ENCODE measurements around the gene AVPR1B. TPM values are rescaled to one million over a fixed set of nuclear protein-coding genes. Genes with fewer than 3 reads are reported as not detected.

The AVPR1B gene
- polyA plus RNA-seq, 2 of the 4 experiments (the other 2 are of a cell fraction): not detected

GRCh38 chr1:206122686-206123085 is 5.5 kb upstream of the AVPR1B start:
- TF ChIP-seq RFX5 (IDR thresholded peaks at IDR 0.05): no peak
- no peak for TF ChIP-seq CEBPB (IDR thresholded peaks at IDR 0.05)
- no peak for TF ChIP-seq NR3C1 (IDR thresholded peaks at IDR 0.05)
- no peak for TF ChIP-seq REST (IDR thresholded peaks at IDR 0.05)
- TF ChIP-seq RARB (CRISPR knock-in tag; IDR thresholded peaks at IDR 0.05): no peak
- no peak for TF ChIP-seq SREBF2 (IDR thresholded peaks at IDR 0.05)
- TF ChIP-seq FOSL2 (IDR thresholded peaks at IDR 0.05): no peak
- TF ChIP-seq FOSL2 (CRISPR knock-in tag; IDR thresholded peaks at IDR 0.05): no peak
- TF ChIP-seq BCL3 (IDR thresholded peaks at IDR 0.05): no peak
- ATAC-seq: no peak

GRCh38 chr1:206121269-206121668 is 4.1 kb upstream of the AVPR1B start:
- H3K9me3 ChIP-seq: peaks cover 21% of the 10 kb centered on the region; the same call in 2 of the 3 replicates
- no peak for DNase-seq (ENCODE audit: low read depth in 1 of 2, low spot score in 1 of 2)
- H3K27ac ChIP-seq: no peak overlapping the region
- no peak for ATAC-seq
- ChIA-PET POLR2A (no interaction called here), CTCF (interaction anchor here (1.1 to 3.0 kb wide), 2 partner anchors 13 to 15 kb away, joined by 3 to 12 read pairs; no protein-coding TSS in a partner anchor)
- FAIRE-seq: no peak
- WGBS (ENCODE audit: missing lambda C conversion rate): 2% methylated on average over 1 of the region's 1 CpG
- peaks cover 4% of the 10 kb centered on the region; the same call in 2 of the 3 replicates for H3K4me1 ChIP-seq
- no peak overlapping the region for H3K4me3 ChIP-seq
- no peak overlapping the region for H3K4me2 ChIP-seq
- TF ChIP-seq EHMT2 (IDR thresholded peaks at IDR 0.05; ENCODE audit: low read depth) (no peak), RNF2 (IDR thresholded peaks at IDR 0.05; ENCODE audit: borderline replicate concordance, low read depth) (no peak), TFCP2L1 (CRISPR knock-in tag; IDR thresholded peaks at IDR 0.05) (no peak), SREBF2 (IDR thresholded peaks at IDR 0.05) (no peak), HDAC2 (IDR thresholded peaks at IDR 0.05) (no peak), CBX2 (IDR thresholded peaks at IDR 0.05; ENCODE audit: borderline replicate concordance, low read depth) (no peak), MYC (IDR thresholded peaks at IDR 0.05; ENCODE audit: borderline replicate concordance, low read length) (no peak), KDM5A (IDR thresholded peaks at IDR 0.05) (no peak), CEBPB (IDR thresholded peaks at IDR 0.05) (no peak), ESRRA (IDR thresholded peaks at IDR 0.05; ENCODE audit: borderline replicate concordance, low read length) (no peak), MAX (IDR thresholded peaks at IDR 0.05) (no peak), JUNB (IDR thresholded peaks at IDR 0.05) (no peak), BCL3 (IDR thresholded peaks at IDR 0.05) (no peak), NR3C1 (IDR thresholded peaks at IDR 0.05) (no peak)

More at GRCh38 chr1:206122686-206123085, 5.5 kb upstream of the AVPR1B start:
- H3K4me2 ChIP-seq: no peak overlapping the region
- no peak overlapping the region for H3K4me3 ChIP-seq
- ChIA-PET POLR2A (no interaction called here), CTCF (no interaction called here)
- peaks cover 21% of the 10 kb centered on the region; the same call in 2 of the 3 replicates for H3K9me3 ChIP-seq
- no peak overlapping the region for H3K27ac ChIP-seq
- peaks cover 2% of the 10 kb centered on the region; the same call in 2 of the 3 replicates for H3K4me1 ChIP-seq
- FAIRE-seq (no peak), DNase-seq (ENCODE audit: low read depth in 1 of 2, low spot score in 1 of 2) (no peak)
